Stimulated activated CD4-positive, alpha-beta T cell treated with anti-CD3 and anti-CD28 coated beads, Interleukin-15, amount 100 ng/mL, for 24 hours (primary cell): ENCODE data around the gene MFNG.
A peak's percentile ranks its signal among the peaks of the same experiment; 100 is the strongest.

Experiments
- DNase-seq: peaks from one replicate; pipeline ENCODE4 v3.0.0-alpha.2; 2020

MFNG gene

GRCh38 chr22:37443977-37444376 is 42.2 kb downstream of the MFNG start:
- no peak for DNase-seq

GRCh38 chr22:37443086-37443485 is 43.1 kb downstream of the MFNG start:
- no peak for DNase-seq

- no peak for DNase-seq
Observed at GRCh38 chr22:37442537-37442936, 43.6 kb downstream of the MFNG start.

GRCh38 chr22:37442135-37442534 is 44.0 kb downstream of the MFNG start:
- no peak for DNase-seq

- no peak for DNase-seq
Observed at GRCh38 chr22:37440875-37441274, 45.3 kb downstream of the MFNG start.

- no peak for DNase-seq
Observed at GRCh38 chr22:37439347-37439746, 46.8 kb downstream of the MFNG start.

- DNase-seq = no peak
Observed at GRCh38 chr22:37435970-37436603, 50.1 kb downstream of the MFNG start.

GRCh38 chr22:37433786-37434185 is 52.4 kb downstream of the MFNG start:
- DNase-seq = no peak

- DNase-seq = no peak
Observed at GRCh38 chr22:37432708-37433054, 53.5 kb downstream of the MFNG start.

- peak; percentile 72 for DNase-seq
Observed at GRCh38 chr22:37431801-37432707, 54.1 kb downstream of the MFNG start.

GRCh38 chr22:37431366-37431765 is 54.8 kb downstream of the MFNG start:
- DNase-seq = no peak

GRCh38 chr22:37430941-37431340 is 55.2 kb downstream of the MFNG start:
- no peak for DNase-seq

GRCh38 chr22:37428649-37429586 is 57.3 kb downstream of the MFNG start:
- peak; percentile 73 for DNase-seq

GRCh38 chr22:37427711-37428635 is 58.2 kb downstream of the MFNG start:
- no peak for DNase-seq

GRCh38 chr22:37427135-37427710 is 59.0 kb downstream of the MFNG start, which contains the start of gene ELFN2:
ELFN2 (minus strand) TSS chr22:37427479; CDS start chr22:37375534, 51,945 bp downstream.
- peak; percentile 17 for DNase-seq

- no peak for DNase-seq
Observed at GRCh38 chr22:37426706-37427134, 59.5 kb downstream of the MFNG start.

- DNase-seq = no peak
Observed at GRCh38 chr22:37425800-37426705, 60.1 kb downstream of the MFNG start.

- no peak for DNase-seq
Observed at GRCh38 chr22:37425369-37425768, 60.8 kb downstream of the MFNG start.

GRCh38 chr22:37423283-37423682 is 62.9 kb downstream of the MFNG start:
- DNase-seq = no peak

GRCh38 chr22:37421468-37421877 is 64.7 kb downstream of the MFNG start:
- DNase-seq = no peak
